ENCODE results near the gene EXD1.
"Not testable (repeated sequence)": the region's sequence is repeated elsewhere in the genome, so short reads cannot be mapped to it uniquely, and the experiment has no call there.

Gene EXD1

DNA sequence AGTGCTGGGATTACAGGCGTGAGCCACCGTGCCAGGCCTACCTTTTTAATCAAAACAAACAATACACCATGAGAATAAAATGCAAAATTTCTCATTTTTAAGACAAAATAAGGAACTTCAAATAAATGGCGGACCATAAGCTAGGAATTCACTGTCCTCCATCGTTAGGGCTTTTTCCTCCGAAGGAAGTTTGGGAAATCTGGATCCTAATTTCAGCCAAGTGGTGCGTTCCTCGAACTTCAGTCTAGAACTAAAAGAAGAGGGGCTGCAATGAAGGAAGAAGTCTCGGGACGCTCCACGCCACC is 260 bp downstream of the EXD1 start:
- DNase-seq = no peak

DNA sequence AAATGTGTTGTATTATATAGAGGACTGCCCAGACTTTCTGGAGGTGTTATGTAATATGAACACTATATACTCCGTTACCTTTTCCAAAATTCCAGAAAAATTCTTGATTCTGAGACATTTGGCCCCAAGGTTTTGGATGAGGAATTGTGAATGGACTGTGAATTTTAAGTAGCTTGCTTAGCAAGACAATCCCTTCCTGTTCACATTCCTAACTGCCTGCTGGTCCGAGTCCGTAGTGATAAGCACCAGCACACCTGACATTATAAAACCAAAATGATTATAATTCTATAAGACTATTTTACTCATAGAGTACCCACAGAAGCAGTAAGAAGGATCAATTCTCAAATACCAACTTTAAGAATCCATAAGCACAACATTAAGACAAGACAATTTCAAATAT is 11.2 kb downstream of the EXD1 start:
- no peak for DNase-seq

DNA sequence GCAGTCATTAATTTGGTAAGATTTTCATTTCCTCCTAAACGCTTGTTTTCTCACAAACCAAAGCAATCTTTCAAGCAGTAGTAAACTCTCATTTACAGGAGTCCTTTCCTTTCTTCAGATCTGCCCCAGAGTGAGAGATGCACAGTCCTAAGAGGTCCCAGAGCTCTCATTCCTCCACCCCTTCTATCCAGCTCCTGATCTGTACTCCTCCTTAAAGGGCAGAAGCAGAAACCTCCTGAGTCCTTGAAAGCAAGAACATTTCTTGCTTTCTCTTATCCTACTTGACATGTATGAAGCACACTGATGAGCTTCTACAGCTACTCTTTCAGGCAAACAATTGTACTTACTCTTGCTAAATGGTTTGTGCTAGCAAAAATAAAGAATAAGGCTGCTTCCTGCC is 11.7 kb downstream of the EXD1 start:
- DNase-seq = no peak

DNA sequence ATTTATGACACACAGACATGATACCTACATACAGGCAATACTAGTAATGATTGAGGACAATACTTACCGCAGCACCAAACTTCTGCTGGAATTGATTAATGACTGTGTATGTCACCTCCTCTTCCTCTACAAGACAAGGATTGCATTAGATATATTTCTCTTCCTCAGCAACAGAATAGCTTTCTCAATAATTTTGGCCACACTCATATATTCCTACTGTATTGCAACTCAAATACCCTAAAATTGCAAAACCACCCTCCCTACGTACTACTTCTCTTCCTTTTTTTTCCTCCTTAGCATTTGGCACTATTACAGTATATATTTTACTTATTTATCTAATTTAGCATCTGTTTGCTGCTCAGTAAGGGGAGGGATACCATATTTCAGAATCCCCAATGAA is 14.8 kb downstream of the EXD1 start:
- no peak for DNase-seq

DNA sequence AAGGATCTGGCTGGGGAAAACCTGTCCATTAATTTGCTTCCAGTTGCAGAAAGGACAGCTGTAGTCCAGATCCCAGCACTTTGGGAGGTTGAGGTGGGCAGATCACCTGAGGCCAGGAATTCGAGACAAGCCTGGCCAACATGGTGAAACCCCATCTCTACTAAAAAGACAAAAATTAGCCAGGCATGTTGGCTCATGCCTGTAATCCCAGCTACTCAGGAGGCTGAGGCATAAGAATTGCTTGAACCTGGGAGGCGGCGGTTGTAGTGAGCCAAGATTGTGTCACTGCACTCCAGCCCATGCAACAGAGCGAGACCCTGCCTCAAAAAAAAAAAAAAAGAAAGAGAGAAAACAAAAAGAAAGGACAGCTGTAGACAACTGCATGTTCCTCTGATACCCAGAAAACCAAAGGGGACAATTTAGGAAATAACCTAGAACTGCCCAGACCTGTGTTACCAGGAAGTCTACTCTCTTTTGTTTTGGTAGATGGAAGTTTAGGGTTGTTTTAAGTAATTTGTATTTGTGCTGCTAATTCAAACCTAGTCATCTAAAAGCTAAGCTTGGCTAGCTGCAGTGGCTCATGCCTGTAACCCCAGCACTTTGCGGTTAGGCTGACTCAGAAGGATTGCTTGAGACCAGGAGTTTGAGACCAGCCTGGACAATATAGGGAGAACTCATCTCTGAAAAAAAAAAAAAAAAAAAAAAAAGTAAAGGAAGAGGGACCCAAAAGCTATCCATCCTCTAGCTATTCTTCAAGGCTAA is 22.7 kb downstream of the EXD1 start:
- no peak for DNase-seq

DNA sequence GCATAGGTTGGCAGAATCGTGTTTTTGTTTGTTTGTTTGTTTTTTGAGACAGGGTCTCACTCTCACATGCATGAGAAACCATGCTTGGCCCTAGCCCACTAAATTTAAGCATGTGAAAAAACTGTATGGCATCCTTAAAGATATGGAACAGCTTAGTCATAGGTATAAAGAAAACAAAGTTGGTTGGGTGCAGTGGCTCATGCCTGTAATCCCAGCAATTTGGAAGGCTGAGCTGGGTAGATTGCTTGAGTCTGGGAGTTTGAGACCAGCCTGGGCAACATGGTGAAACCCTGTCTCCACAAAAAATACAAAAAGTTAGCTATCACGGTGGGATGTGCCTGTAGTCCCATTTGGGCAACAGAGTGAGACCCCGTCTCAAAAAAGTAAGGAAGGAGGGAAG is 25.2 kb downstream of the EXD1 start:
- DNase-seq = no peak

DNA sequence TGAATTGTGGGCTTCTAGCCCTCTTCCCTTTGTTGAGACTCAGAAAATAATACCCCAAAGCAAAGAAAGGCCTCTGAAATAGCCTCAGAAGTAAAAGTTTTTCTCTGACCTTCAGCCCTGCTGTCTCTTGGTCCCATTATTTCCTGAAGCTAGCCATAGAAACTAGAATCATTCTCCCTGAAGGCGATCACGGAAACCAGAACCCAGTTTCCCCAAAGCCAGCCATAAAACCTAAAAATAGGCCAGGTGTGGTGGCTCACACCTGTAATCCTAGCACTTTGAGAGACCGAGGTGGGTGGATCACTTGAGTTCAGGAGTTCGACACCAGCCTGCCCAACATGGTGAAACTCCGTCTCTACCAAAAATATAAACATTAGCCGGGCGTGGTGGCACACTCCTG is 27.2 kb downstream of the EXD1 start:
- no peak for DNase-seq

DNA sequence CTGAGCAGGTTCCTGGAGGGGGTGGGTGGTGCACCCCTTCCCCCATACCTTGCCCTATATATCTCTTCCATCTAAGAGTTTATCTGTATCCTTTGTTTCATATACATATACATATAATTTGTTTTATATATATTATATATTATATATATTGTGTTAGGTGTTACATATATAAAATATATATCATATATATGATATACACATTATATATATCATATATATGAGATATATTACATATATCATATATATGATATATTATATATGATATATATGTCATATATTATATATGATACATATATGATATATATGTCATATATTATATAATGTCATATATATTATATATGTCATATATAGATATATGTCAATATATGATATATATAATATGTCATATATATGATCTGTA is 31.1 kb downstream of the EXD1 start:
- no peak for DNase-seq

DNA sequence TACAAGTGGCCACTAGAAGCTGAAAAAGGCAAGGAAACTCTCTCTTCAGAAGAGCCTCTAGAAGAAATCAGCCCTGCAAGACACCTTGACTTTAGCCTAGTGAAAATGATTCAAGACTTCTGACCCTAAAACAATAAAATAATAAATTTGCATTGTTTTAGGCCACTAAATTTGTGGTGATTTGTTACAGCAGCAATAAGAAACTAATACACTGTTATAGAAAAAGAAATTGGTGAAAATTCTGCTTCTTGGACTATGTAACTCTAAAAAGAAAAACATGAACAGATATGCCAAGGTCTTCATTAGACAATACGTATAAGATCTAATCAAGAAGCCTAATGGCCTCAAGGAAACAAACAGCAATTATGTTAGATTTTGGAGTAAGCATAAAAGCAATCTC is 36.1 kb downstream of the EXD1 start:
- DNase-seq = no peak

DNA sequence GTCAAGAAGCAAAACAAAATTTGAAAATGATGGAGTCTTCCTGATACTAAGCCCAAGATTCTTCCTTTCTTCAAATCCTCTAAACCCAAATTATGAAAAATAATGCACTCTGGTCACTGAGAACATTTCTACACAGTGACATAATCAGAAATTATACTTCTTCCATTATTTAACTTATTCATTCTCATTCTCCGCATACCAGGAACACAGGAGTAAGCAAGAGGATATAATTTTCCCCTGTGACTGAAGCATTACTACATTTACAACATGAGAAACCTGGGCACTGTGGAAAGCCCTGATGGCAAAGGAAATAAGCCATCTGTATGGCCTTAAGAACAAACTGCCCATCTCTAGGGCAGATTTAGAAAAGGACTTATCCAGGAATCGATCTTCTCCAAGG is 47.0 kb downstream of the EXD1 start:
- no peak for DNase-seq

DNA sequence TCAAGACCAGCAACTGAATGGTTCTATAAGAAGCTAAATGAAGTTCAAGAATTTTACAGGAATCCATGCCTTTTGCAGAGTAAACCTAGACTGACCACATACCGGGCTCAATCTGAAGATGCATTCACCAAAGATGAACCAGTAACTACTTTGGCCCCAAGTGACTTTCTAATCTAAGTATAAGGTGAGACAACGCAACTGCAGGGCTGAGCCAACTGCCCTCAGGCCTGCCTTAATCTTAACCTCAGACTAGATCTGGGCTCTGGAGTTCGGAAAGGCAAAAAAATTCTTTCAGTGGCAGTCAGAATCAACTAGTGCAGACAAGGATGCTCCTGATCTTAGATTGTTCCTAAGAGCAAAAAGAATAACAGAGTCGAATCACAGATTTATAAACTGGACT is 48.3 kb downstream of the EXD1 start:
- no peak for DNase-seq

DNA sequence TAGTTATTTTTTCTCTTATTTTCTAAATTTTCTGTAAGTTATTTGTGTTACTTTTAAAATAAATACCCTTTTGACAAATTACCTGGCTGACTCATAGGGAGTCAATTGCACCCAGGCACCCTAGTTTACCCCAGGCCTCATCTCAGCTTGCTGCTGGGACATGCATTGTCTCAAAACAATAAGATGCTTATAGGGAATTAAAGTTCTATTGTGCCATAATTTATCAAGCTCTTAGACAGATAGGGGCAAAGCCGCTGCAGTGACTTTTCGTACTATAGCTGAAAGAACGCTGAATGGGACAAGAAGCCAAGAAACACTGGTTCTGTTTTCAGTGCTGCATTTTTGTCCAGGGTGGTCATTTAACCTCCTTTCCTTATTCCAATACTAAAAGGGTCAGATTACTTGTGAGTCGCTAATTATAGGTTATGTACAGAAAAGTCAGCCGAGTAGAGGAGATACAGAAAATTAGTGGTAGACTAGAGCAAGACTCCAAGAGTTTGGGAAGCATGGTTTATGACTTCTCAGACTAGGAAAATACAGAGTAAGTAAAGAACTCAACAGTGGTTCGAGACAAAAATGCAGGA is 50.3 kb downstream of the EXD1 start:
- DNase-seq = no peak

DNA sequence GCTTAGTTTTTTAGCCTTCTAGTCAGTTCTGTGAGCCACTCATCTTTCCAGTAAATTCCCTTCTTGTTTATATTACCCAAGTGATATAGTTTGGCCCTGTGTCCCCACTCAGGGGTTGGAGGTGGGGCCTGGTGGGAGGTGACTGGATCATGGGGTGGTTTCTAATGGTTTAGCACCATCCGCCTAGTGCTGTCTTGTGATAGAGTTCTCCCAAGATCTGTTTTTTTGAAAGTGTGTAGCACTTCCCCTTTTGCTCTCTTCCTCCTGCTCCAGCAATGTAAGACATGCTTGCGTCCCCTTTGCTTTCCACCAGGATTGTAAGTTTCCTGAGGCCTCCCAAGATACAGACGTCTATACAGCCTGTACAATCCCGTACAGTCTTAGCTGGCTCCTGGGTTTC is 60.8 kb downstream of the EXD1 start:
- no peak for DNase-seq

DNA sequence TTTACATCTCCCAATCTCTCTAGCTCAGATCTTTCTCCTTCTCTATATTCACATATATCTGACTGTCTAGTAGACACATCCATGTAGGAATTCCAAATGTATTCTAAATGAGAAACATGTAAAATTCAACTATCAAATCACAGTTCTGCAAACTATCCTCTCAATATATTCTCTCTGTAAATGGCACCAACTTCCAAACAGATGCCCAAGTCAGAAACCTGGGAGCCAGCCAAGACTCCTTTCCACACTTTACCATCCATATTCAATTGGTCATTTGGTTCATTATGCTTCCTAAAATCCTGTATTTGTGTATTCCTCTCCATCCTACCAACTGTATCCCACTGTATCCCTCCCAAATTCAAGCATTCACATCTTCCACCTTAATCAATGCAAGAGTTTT is 61.5 kb downstream of the EXD1 start:
- DNase-seq = no peak

DNA sequence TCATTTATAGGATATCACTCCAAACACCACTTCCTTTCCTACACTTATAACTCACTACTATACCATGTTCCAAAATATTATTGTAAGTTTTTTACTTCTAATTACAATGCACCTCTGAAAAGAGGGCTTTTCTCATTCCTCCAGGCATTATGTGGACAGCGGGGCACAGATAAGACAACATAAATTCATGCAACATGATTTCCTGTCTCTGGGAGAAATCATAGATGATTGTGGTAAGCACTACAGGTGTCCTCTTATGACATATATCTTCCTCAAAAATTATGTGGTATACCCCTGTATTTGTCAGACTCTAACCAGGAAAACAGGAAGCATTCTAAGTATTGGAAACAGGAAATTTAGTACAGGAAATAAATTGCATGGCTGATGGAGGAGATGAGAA is 68.8 kb downstream of the EXD1 start:
- no peak for DNase-seq

DNA sequence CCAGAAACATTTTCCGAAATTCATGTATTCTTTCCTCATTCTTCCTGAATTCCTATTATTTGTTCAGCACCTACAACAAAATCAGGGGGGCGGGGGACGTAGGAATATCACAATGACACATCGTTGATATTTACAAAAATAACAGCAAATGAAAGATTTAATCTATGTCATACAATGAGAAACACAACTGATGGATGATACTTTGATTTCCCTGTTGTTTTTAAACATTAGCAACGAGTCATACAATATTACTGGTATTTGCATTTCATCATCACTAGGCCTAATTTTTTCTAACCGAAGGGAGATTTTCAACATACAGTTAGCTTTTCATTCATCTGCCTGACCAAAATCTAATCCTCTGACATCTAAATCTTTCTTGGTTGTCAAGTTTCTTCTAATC is 69.2 kb downstream of the EXD1 start:
- DNase-seq = no peak

DNA sequence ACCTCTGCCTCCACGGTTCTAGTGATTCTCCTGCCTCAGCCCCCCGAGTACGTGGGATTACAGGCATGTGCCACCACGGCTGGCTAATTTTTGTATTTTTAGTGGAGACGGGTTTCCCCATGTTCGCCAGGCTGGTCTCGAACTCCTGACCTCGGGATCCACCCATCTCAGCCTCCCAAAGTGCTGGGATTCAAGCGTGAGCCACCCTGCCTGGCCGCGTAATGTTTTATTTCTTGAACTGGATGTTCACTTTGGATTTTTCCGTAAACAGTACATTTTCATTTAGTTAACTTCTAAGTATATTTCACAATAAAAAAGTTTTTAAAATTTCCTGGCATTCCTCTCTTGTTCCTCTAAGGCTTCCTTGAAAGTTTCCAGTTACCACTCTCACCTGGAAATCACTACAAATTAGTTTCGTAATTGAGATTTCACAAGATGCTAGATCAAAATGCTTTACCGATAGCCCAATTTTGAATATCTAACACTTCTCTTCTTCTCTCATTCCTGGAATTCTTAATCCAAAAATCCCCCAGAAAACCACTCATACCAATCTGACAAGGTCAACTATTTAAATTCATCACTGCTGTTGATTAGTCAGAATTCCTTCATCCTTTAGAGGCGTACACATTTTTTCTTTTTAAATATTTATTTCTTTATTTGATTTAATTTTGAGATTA is 69.8 kb downstream of the EXD1 start:
- no peak for DNase-seq

DNA sequence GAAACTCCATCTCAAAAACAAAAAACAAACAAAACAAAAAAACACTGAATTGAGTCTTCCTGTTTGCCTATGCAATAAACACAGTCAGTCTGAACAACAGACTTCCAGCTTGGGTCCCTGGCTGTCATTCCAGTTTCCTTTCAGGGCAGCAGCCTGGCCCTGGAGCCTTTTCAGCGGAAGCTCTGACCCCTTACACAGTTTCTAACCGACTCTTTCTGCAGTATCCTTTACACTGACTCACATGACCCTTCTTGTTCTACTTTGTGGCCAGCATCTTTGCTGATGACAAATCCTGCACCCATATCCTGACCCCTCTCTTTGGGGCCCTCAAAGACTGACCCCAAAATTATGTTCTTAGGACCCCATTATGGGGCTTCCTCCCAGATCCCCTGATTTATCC is 76.1 kb downstream of the EXD1 start:
- no peak for DNase-seq

DNA sequence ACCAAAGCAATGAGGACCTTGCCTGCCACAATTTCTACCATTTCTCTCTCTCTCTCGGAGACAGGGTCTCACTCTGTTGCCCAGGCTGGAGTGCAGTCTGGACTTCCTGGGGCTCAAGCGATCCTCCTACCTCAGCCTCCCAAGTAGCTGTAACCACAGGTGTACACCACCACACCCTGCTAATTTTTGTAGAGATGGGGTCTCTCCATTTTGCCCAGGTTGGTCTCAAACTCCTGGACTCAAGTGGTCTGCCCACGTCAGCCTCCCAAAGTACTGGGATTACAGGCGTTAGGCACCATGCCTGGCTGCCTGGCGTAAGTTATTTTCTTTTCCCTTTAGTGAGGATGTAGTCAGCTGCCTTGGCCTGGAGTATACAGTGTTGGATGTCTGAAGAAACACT is 76.8 kb downstream of the EXD1 start:
- DNase-seq = no peak

DNA sequence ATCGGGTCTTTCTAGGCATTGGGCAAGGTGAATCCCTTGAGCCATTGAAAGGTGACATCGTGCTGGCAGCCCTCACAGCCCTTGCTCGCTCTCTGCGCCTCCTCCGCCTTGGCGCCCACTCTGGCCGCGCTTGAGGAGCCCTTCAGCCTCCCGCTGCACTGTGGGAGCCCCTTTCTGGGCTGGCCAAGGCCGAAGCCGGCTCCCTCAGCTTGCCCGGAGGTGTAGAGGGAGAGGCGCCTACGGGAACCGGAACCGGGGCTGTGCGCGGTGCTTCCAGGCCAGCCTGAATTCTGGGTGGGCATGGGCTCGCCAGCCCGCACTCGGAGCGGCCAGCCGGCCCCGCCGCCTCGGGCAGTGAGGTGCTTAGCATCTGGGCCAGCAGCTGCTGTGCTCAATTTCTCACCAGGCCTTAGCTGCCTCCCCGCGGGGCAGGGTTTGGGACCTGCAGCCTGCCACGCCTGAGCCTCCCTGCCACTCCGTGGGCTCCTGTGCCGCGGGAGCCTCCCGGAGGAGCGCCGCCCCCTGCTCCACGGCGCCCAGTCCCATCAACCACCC is 79.0 kb downstream of the EXD1 start:
- no peak for DNase-seq

DNA sequence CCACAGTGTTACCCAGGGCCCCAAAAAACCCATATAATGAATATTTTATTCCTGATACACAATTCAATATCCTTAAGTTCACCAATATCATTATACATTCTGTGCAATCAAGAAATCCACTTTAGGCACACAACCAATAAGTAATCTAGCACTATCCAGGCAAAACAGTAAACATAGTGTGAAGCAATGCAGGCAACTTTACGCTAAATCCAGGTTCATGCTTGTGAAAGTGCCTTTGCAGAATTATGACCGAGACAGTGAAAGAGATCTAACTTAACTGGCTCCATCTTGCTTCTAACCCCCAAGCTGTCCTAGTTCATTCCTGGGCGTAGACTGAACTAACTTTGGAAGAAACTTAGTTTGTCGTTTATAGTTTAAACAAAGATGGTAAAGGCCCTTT is 80.3 kb downstream of the EXD1 start:
- no peak for DNase-seq

DNA sequence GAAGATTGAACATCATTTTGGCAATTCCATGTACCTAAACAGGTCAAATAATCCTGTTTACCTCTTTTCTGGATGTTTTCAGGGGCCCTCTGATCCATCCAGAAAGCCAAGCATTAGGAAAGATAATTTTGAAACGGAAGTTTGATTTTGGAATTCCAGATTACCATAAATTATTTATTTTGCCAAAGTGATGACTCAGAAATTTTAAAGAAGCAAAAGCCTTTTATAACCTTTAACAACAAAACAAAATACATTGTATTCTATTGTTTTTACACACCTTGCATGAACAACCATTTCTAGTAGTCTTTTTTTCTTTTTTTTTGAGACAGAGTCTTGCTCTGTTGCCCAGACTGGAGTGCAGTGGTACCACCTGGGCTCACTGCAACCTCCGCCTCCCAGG is 82.5 kb downstream of the EXD1 start:
- DNase-seq = no peak

DNA sequence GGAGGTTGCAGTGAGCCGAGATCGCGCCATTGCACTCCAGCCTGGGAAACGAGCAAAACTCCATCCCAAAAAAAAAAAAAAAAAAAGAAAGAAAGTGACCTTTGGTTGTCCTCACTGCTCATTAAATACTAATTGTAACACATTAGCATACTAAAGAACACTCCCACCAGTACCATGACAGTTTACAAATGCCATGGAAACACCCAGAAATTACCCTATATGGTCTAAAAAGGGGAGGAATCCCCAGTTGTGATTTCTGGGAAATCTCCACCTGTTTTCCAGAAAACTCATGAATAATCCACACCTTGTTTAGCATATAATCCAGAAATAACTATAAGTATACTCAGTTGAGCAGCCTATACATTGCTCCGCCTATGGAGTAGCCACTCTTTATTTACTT is 90.9 kb downstream of the EXD1 start:
- DNase-seq = no peak

DNA sequence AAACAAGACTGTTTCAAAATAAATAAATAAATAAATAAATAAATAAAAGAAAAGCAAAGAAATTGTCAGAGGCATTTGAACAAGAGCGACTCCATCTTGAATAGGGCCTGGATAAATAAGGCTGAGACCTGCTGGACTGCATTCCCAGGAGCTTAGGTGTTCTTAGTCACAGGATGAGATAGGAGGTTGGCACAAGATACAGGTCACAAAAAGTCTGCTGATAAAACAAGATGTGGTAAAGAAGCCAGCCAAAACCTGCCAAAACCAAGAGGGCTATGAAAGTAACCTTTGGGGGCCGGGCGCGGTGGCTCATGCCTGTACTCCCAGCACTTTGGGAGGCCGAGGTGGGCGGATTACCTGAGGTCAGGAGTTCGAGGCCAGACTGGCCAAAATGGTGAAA is 91.4 kb downstream of the EXD1 start:
- DNase-seq = not testable (repeated sequence)

DNA sequence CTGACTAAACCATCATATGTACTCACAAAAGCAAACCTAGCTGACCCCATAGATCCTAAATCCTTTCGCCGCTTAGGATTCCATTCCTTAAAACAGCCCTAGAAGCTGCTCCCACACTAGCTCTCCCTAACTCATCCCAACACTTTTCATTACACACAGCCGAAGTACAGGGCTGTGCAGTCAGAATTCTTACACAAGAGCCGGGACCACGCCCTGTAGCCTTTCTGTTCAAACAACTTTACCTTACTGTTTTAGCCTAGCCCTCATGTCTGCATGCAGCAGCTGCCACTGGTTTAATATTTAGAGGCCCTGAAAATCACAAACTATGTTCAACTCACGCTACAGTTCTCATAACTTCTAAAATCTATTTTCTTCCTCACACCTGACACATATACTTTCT is 95.0 kb downstream of the EXD1 start:
- DNase-seq = not testable (repeated sequence)

Data from activated CD8-positive, alpha-beta memory T cell treated with anti-CD3 and anti-CD28 coated beads for 24 hours (primary cell).